SK-N-SH (cell line): Measurements from ENCODE around the gene LMAN2.

Source experiments
- CHD2 ChIP-seq: fragments of 150-350 bp; IDR thresholded peaks from 2 replicates; pipeline ENCODE4 v1.6.1; 2018; ENCODE audit warnings: low read length; ENCODE audit not compliant: partially characterized antibody
- RCOR1 ChIP-seq: fragments of 150-350 bp; IDR thresholded peaks from 2 replicates; pipeline ENCODE4 v1.6.1; 2017; ENCODE audit warnings: antibody characterized with exemption, low read length
- REST ChIP-seq: IDR thresholded peaks from 2 replicates; pipeline ENCODE4 v1.6.1; 2012; ENCODE audit warnings: mild to moderate bottlenecking, low read depth, low read length, moderate library complexity
- YY1 ChIP-seq: IDR thresholded peaks from 2 replicates; pipeline ENCODE4 v1.4.0; 2012; ENCODE audit warnings: low read depth, mild to moderate bottlenecking
- TF ChIP-seq, protein P1 (sequence below): fragments of 200-600 bp; sonication (generic); IDR thresholded peaks from 2 replicates; pipeline ENCODE4 v1.6.1; 2017; ENCODE audit warnings: antibody characterized with exemption, mild to moderate bottlenecking, moderate library complexity
- TF ChIP-seq, protein P2 (sequence below): fragments of 150-350 bp; IDR thresholded peaks from 2 replicates; pipeline ENCODE4 v1.6.1; 2017; ENCODE audit warnings: antibody characterized with exemption, low read length, low read depth, borderline replicate concordance
- TF ChIP-seq, protein P3 (sequence below): IDR thresholded peaks from 2 replicates; pipeline ENCODE4 v1.4.0; 2012; ENCODE audit warnings: low read depth, borderline replicate concordance

DNA sequence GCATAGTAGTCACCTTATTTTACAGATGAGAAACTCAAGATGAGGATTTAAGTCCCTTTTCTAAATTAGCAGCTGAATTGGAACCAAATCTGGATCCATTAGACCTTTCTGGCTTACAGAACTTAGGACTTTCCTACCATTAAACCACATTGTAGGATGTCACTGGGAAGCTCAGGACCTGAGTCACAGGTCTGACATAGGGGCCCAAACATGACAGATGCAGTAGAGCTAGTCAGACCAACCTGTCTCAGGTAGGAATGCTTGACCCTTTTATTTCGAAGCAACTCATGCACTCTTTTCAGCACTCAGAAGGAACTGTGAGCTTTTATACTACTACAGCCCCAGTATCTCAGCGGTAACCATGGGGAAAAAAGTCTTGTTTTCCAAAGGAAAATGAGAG is 50.5 kb downstream of the LMAN2 start:
- TF ChIP-seq, protein P1, sequence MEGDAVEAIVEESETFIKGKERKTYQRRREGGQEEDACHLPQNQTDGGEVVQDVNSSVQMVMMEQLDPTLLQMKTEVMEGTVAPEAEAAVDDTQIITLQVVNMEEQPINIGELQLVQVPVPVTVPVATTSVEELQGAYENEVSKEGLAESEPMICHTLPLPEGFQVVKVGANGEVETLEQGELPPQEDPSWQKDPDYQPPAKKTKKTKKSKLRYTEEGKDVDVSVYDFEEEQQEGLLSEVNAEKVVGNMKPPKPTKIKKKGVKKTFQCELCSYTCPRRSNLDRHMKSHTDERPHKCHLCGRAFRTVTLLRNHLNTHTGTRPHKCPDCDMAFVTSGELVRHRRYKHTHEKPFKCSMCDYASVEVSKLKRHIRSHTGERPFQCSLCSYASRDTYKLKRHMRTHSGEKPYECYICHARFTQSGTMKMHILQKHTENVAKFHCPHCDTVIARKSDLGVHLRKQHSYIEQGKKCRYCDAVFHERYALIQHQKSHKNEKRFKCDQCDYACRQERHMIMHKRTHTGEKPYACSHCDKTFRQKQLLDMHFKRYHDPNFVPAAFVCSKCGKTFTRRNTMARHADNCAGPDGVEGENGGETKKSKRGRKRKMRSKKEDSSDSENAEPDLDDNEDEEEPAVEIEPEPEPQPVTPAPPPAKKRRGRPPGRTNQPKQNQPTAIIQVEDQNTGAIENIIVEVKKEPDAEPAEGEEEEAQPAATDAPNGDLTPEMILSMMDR = no peak
- TF ChIP-seq, protein P2, sequence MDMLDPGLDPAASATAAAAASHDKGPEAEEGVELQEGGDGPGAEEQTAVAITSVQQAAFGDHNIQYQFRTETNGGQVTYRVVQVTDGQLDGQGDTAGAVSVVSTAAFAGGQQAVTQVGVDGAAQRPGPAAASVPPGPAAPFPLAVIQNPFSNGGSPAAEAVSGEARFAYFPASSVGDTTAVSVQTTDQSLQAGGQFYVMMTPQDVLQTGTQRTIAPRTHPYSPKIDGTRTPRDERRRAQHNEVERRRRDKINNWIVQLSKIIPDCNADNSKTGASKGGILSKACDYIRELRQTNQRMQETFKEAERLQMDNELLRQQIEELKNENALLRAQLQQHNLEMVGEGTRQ = no peak
- no peak for TF ChIP-seq CHD2
- no peak for TF ChIP-seq RCOR1
- TF ChIP-seq, protein P3, sequence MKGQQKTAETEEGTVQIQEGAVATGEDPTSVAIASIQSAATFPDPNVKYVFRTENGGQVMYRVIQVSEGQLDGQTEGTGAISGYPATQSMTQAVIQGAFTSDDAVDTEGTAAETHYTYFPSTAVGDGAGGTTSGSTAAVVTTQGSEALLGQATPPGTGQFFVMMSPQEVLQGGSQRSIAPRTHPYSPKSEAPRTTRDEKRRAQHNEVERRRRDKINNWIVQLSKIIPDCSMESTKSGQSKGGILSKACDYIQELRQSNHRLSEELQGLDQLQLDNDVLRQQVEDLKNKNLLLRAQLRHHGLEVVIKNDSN = no peak
- no peak for TF ChIP-seq REST
- no peak for TF ChIP-seq YY1
